Endothelial cell of umbilical vein (primary cell): ENCODE data around the gene MYH15. TPM values are rescaled to one million over a fixed set of nuclear protein-coding genes. Genes with fewer than 3 reads are reported as not detected.

Experiments used
- BruUV-seq: library from RNA; stranded (reverse); fragments of 400-500 nt; replicated peaks from 2 replicates; lab custom pipeline; 2021; lab: Mats Ljungman, UMichigan
- CTCF ChIA-PET: fragments of 300-600, 350-600 bp; sonication (Branson Sonifier 250); formaldehyde crosslinking; loops from one replicate; lab custom pipeline; 2021; ENCODE audit warnings: antibody characterized with exemption, inconsistent platforms; lab: Charles Lee
- POLR2A ChIA-PET: fragments of 300-600, 350-600 bp; sonication (Branson Sonifier 250); formaldehyde crosslinking; loops from one replicate; lab custom pipeline; 2021; ENCODE audit warnings: antibody characterized with exemption, inconsistent platforms; lab: Charles Lee
- DNase-seq: peaks from one replicate; pipeline ENCODE4 v3.0.0-alpha.2; 2011; ENCODE audit warnings: low read depth, low spot score
- FAIRE-seq: peaks from 2 replicates; lab custom pipeline; 2011; peaks lifted over from hg19 to GRCh38; lab: Jason Lieb, UNC
- H2AFZ ChIP-seq: 2 replicates; pipeline ENCODE4 v1.6.0; 2012; ENCODE audit warnings: low read depth, low read length, control low read depth, inconsistent platforms
- H3K27ac ChIP-seq: 2 replicates; pipeline ENCODE4 v1.5.1; 2011; ENCODE audit warnings: low read depth, mild to moderate bottlenecking, control low read depth, low read length, moderate library complexity; ENCODE audit not compliant: insufficient read depth
- H3K27me3 ChIP-seq, 2 experiments: 2 replicates each; pipeline versions ENCODE4 v1.6.0 to v1.6.1; 2011; ENCODE audit warnings: low read length in 2 of 2, mixed read lengths in 1 of 2; ENCODE audit not compliant: control insufficient read depth in 2 of 2, insufficient read depth in 2 of 2
- H3K36me3 ChIP-seq, 2 experiments: 2 replicates in 1 of 2; 3 replicates in 1 of 2; pipeline ENCODE4 v1.5.1; 2011; ENCODE audit warnings: low read length in 2 of 2, mild to moderate bottlenecking in 1 of 2, moderate library complexity in 1 of 2; ENCODE audit not compliant: control insufficient read depth in 2 of 2, insufficient read depth in 2 of 2; ENCODE audit errors: extremely low read depth in 1 of 2
- H3K4me1 ChIP-seq: 3 replicates; pipeline ENCODE4 v1.5.1; 2011; ENCODE audit warnings: mild to moderate bottlenecking, low read length; ENCODE audit not compliant: control insufficient read depth, insufficient read depth; ENCODE audit errors: extremely low read depth
- H3K4me2 ChIP-seq: 2 replicates; pipeline ENCODE4 v1.6.1; 2011; ENCODE audit warnings: low read length, control low read depth, mixed read lengths; ENCODE audit not compliant: insufficient read depth
- H3K4me3 ChIP-seq, 3 experiments: fragments of 200-600 bp in 1 of 3; sonication (generic), shearing (Covaris generic) in 1 of 3; replicated peaks in 1 of 3; 2 replicates each; pipeline ENCODE4 v1.5.1; 2011 to 2016; ENCODE audit warnings: control low read depth in 3 of 3, low read length in 3 of 3, mild to moderate bottlenecking in 2 of 3, inconsistent platforms in 1 of 3, low read depth in 1 of 3, moderate library complexity in 1 of 3; ENCODE audit not compliant: insufficient read depth in 1 of 3
- H3K79me2 ChIP-seq: 2 replicates; pipeline ENCODE4 v1.6.0; 2012; ENCODE audit warnings: low read length, inconsistent platforms; ENCODE audit not compliant: control insufficient read depth, insufficient read depth
- H3K9ac ChIP-seq: replicated peaks from 2 replicates; pipeline ENCODE3; 2011; ENCODE audit warnings: low read length, control low read depth; ENCODE audit not compliant: insufficient read depth; ENCODE audit errors: extremely low read depth
- H3K9me1 ChIP-seq: replicated peaks from 3 replicates; pipeline ENCODE4 v1.6.0; 2011; ENCODE audit warnings: mild to moderate bottlenecking, low read length; ENCODE audit not compliant: control insufficient read depth, insufficient read depth; ENCODE audit errors: extremely low read depth
- H3K9me3 ChIP-seq: replicated peaks from 2 replicates; pipeline ENCODE4 v1.5.1; 2012; ENCODE audit warnings: low read length, inconsistent platforms; ENCODE audit not compliant: control insufficient read depth, insufficient read depth
- H4K20me1 ChIP-seq: replicated peaks from 2 replicates; pipeline ENCODE3; 2011; ENCODE audit warnings: mild to moderate bottlenecking, low read length; ENCODE audit not compliant: control insufficient read depth, insufficient read depth; ENCODE audit errors: extremely low read depth
- EZH2 ChIP-seq: IDR thresholded peaks from 2 replicates; pipeline ENCODE4 v1.6.1; 2012; ENCODE audit warnings: borderline replicate concordance, low read depth, mild to moderate bottlenecking, moderate library complexity, low read length, inconsistent platforms; ENCODE audit not compliant: severe bottlenecking
- FOS ChIP-seq: IDR thresholded peaks from 2 replicates; pipeline ENCODE4 v1.6.1; 2011; ENCODE audit warnings: mild to moderate bottlenecking, low read length, moderate library complexity, borderline replicate concordance; ENCODE audit not compliant: insufficient read depth
- GATA2 ChIP-seq: IDR thresholded peaks from 2 replicates; pipeline ENCODE4 v1.7.0; 2011; ENCODE audit warnings: low read depth, mild to moderate bottlenecking, moderate library complexity, mixed read lengths, low read length; ENCODE audit not compliant: insufficient read length, insufficient read depth
- JUN ChIP-seq: IDR thresholded peaks from 2 replicates; pipeline ENCODE4 v1.6.1; 2011; ENCODE audit warnings: borderline replicate concordance, low read depth; ENCODE audit not compliant: insufficient read length, insufficient read depth
- MYC ChIP-seq: IDR thresholded peaks from one replicate; pipeline ENCODE4 v1.6.1; 2011; ENCODE audit warnings: mild to moderate bottlenecking, low read depth, low read length
- POLR2A ChIP-seq: IDR thresholded peaks from 2 replicates; pipeline ENCODE4 v1.6.1; 2012; ENCODE audit warnings: low read depth, mild to moderate bottlenecking, control low read depth, low read length
- dilution Hi-C: fragments of 300-500 bp; cut with MboI; formaldehyde crosslinking; loops from one replicate; pipeline ENCODE4 v1.15.0; 2019; ENCODE audit warnings: low sequenced_read_pairs; ENCODE audit not compliant: extremely low pct_ligation_motif_present
- intact Hi-C: fragments of 100-400 bp; cut with micrococcal nuclease; formaldehyde crosslinking; loops from one replicate; pipeline ENCODE4 v1.10.0; 2022
- polyA plus RNA-seq, 4 experiments: library from polyadenylated mRNA; depleted of rRNA in 3 of 4; stranded (reverse) in 3 of 4; unstranded in 1 of 4; fragments of >200 nt; gene quantifications; 2 replicates each; pipeline versions ENCODE4 v1.2.1 to v1.2.3, GENCODE V29; 2011 to 2012; ENCODE audit warnings: missing spikeins in 1 of 4
- total RNA-seq: library from RNA; stranded (reverse); gene quantifications from 2 replicates; pipeline ENCODE4 v1.2.3, GENCODE V29; 2021
- TF ChIP-seq, protein P1 (sequence below): IDR thresholded peaks from 2 replicates; pipeline ENCODE4 v1.6.1; 2011; ENCODE audit not compliant: insufficient read depth, insufficient read length

The MYH15 gene
- total and polyA plus RNA-seq, 2 donors (not counting 3 experiments of a cell fraction or from before 2014, with no cell fraction given), result 0.27 TPM; not detected in 1

DNA sequence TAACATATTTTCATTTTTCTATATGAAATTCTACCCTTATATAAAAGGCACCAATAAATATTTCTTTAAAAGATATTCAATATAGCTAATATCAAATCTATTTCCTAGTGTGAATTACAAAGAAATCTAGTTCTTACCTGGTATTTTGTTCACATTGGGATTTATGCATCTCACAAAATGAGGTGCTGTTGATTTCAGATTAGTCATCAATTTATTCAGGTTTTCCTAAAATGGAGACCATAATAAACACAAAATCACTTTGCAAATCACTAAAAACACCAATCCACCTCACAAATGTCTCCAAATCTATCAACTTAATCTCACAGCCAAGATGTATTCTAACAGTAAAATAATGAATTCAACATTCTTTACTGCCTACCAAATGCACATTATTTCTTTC, 51.2 kb downstream of the MYH15 start:
- peaks cover 4% of the 10 kb centered on the region for H3K4me1 ChIP-seq
- ChIA-PET CTCF (interaction anchor here (1.5 to 1.8 kb wide), 2 partner anchors 15 to 18 kb away, joined by 5 to 7 read pairs; no protein-coding TSS in a partner anchor), POLR2A (no interaction called here)
- H3K4me3 ChIP-seq, result no peak overlapping the region
- dilution Hi-C loops, result no loop called here
- no peak overlapping the region for H3K4me2 ChIP-seq
- H3K27ac ChIP-seq, result no peak overlapping the region
- BruUV-seq, result no TSS peak
- H3K36me3 ChIP-seq, result no peaks in the 10 kb centered on the region
- no peaks in the 10 kb centered on the region for H3K9me1 ChIP-seq
- DNase-seq (no peak), FAIRE-seq (no peak)
- no peaks in the 10 kb centered on the region for H3K27me3 ChIP-seq
- TF ChIP-seq POLR2A (no peak), GATA2 (no peak), MYC (no peak), JUN (no peak), EZH2 (no peak)
- TF ChIP-seq, protein P1, sequence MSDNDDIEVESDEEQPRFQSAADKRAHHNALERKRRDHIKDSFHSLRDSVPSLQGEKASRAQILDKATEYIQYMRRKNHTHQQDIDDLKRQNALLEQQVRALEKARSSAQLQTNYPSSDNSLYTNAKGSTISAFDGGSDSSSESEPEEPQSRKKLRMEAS, result no peak
- no peak overlapping the region for H2AFZ ChIP-seq
- H3K9me3 ChIP-seq, result no peaks in the 10 kb centered on the region
- H4K20me1 ChIP-seq, result no peaks in the 10 kb centered on the region
- no peaks in the 10 kb centered on the region for H3K79me2 ChIP-seq
- intact Hi-C loops, result no loop called here
- no peak overlapping the region for H3K9ac ChIP-seq

DNA sequence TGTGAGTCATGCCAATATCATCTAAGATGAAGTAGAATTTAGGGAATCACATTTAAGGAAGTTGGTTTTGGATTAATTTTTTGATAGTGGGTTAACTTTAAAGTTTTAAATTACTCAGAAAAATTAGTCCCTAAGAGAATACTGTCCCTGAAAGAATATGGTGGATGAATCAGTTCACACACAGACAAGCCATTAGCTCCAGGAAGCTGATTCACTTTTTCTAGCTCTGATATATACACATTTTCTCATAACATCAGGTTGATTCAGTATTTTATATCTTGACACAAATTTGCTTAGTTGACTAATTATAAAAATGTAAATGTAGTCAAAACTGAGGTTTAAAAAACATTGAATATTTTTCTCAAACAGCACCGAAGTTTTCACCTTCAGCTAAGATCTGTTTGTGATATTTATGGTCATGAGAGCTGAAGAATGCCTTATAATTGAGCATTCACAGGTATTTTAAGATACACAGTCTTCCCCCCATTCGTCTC, 55.1 kb downstream of the MYH15 start:
- Histone ChIP-seq H3K79me2 (no peaks in the 10 kb centered on the region), H2AFZ (no peak overlapping the region), H4K20me1 (no peaks in the 10 kb centered on the region), H3K36me3 (no peaks in the 10 kb centered on the region), H3K9me3 (no peaks in the 10 kb centered on the region), H3K9me1 (no peaks in the 10 kb centered on the region), H3K27me3 (no peaks in the 10 kb centered on the region), H3K27ac (no peak overlapping the region), H3K9ac (no peak overlapping the region), H3K4me3 (no peak overlapping the region), H3K4me1 (peaks cover 4% of the 10 kb centered on the region), H3K4me2 (no peak overlapping the region)
- ChIA-PET CTCF (interaction anchor here (0.7 to 1.4 kb wide), 3 partner anchors 23 to 419 kb away, joined by 3 to 10 read pairs (median 3); no protein-coding TSS in a partner anchor), POLR2A (interaction anchor here (0.7 kb wide), 1 partner anchor 597 kb away, joined by 3 read pairs; no protein-coding TSS in a partner anchor)
- TF ChIP-seq FOS, result peak; percentile 64
- TF ChIP-seq POLR2A, result no peak
- intact Hi-C loops, result no loop called here
- dilution Hi-C loops, result no loop called here
- DNase-seq, result peak; percentile 36
- no TSS peak for BruUV-seq
- no peak for FAIRE-seq
